Pancreas (tissue), 10 donors: Measurements from ENCODE around the gene AKAP6. TPM values are rescaled to one million over a fixed set of nuclear protein-coding genes. Genes with fewer than 3 reads are reported as not detected.

Experiments
- ATAC-seq, 4 donors: fragments of 200-7000 bp; cut with Tn5 transposase; one replicate each; pipeline versions ENCODE4 v1.8.0 to v1.9.1; 2020; ENCODE audit warnings: mild to moderate bottlenecking in 4 of 4, moderate library complexity in 4 of 4
- DNase-seq, 6 donors: peaks; one replicate each; pipeline ENCODE4 v3.0.0-alpha.2; 2020
- FAIRE-seq: peaks from 2 replicates; lab custom pipeline; 2012; peaks lifted over from hg19 to GRCh38; lab: Jason Lieb, UNC
- H3K27ac ChIP-seq, 4 donors: fragments of 200-600 bp; sonication (generic); 1 replicate in 3 of 4; 2 replicates in 1 of 4; pipeline versions ENCODE4 v1.5.0 to v1.8.0; 2020
- H3K27me3 ChIP-seq, 4 donors: fragments of 200-600 bp; one replicate each; pipeline ENCODE4 v1.8.0; 2021
- H3K36me3 ChIP-seq, 3 donors: fragments of 200-600 bp; sonication (generic) in 1 of 3; one replicate each; pipeline versions ENCODE4 v1.5.0 to v1.8.0; 2020 to 2021
- H3K4me1 ChIP-seq, 3 donors: fragments of 200-600 bp; one replicate each; pipeline ENCODE4 v1.8.0; 2021
- H3K4me3 ChIP-seq, 4 donors: fragments of 200-600 bp; sonication (generic) in 2 of 4; one replicate each; pipeline versions ENCODE4 v1.5.0 to v1.8.0; 2020 to 2021
- H3K9me3 ChIP-seq, 4 donors: fragments of 200-600 bp; one replicate each; pipeline ENCODE4 v1.8.0; 2021
- WGBS, 2 donors: extraction: QIAGEN DNeasy Blood & Tissue Kit; methylation state at CpG; one replicate each; pipeline ENCODE4 v1.1.7; 2013; 5-methylcytosine and 5-hydroxymethylcytosine counted together
- intact Hi-C, 3 donors: fragments of 100-400 bp; cut with DNase I; formaldehyde crosslinking; loops; one replicate each; pipeline versions ENCODE4 v1.11.1 to v1.14.2; 2022
- polyA plus RNA-seq, 2 donors: library from polyadenylated mRNA; stranded (reverse); fragments of 200-250 nt; gene quantifications; one replicate each; pipeline ENCODE4 v1.2.3, GENCODE V29; 2013
- total RNA-seq, 6 donors: library from RNA; stranded (reverse); fragmentation: NEBNext Ultra II Directional in 4 of 6; extraction: Animal tissue kit (Norgen Biotek cat#: 25700) in 4 of 6; gene quantifications; one replicate each; pipeline versions ENCODE4 v1.2.1 to v1.2.4, GENCODE V29; 2021 to 2023
- TF ChIP-seq, protein P1 (sequence below), 4 donors: fragments of 200-600 bp; sonication (generic) in 3 of 4; IDR thresholded peaks; one replicate each; pipeline versions ENCODE4 v1.5.0 to v1.8.0; 2021; ENCODE audit warnings: antibody characterized with exemption in 4 of 4
- donor health status: healthy with polysubstance abuse.
- donor health status: DM: no; HTN: no; CAD: no; lungs with moderate emphysema.
- donor health status: DM: no; HTN: no; CAD: no.
- donor health status: control.
- donor health status: control.
- donor health status: Bipolar disorder and iron deficiency.
- donor health status: DM: yes; HTN: yes; CAD: no.
- donor health status: DM: no; HTN: no; CAD: no.
- donor health status: DM: no; HTN: no; CAD: no.
- donor health status: DM: yes; HTN: yes; CAD: no.

AKAP6 gene
- total and polyA plus RNA-seq, 8 donors, result 0.34 to 2.2 (median 1.8) TPM

DNA sequence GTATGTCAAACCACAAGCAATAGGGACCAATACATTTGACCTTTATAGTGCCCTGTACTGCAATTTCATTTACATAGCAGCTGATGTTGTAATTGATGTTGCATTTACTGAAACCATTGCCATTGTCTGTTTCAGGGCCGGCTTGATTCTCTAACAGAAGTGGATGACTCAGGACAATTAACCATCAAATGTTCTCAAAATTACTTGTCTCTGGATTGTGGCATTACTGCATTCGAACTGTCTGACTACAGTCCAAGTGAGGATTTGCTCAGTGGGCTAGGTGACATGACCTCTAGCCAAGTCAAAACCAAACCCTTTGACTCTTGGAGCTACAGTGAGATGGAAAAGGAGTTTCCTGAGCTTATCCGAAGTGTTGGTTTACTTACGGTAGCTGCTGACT is 216.0 kb downstream of the AKAP6 start:
- TF ChIP-seq, protein P1, sequence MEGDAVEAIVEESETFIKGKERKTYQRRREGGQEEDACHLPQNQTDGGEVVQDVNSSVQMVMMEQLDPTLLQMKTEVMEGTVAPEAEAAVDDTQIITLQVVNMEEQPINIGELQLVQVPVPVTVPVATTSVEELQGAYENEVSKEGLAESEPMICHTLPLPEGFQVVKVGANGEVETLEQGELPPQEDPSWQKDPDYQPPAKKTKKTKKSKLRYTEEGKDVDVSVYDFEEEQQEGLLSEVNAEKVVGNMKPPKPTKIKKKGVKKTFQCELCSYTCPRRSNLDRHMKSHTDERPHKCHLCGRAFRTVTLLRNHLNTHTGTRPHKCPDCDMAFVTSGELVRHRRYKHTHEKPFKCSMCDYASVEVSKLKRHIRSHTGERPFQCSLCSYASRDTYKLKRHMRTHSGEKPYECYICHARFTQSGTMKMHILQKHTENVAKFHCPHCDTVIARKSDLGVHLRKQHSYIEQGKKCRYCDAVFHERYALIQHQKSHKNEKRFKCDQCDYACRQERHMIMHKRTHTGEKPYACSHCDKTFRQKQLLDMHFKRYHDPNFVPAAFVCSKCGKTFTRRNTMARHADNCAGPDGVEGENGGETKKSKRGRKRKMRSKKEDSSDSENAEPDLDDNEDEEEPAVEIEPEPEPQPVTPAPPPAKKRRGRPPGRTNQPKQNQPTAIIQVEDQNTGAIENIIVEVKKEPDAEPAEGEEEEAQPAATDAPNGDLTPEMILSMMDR (IDR thresholded peaks at IDR 0.05), result no peak
- H3K4me1 ChIP-seq, result peaks cover 0 to 3% (median 0%) of the 10 kb centered on the region in 3 donors
- DNase-seq (no peak), FAIRE-seq (no peak), ATAC-seq (no peak)
- WGBS, 2 donors, result 90 to 96% methylated on average over 4 of the region's 4 CpGs
- no peak overlapping the region for H3K4me3 ChIP-seq
- intact Hi-C loops, result no loop called here
- no peaks in the 10 kb centered on the region for H3K36me3 ChIP-seq
- no peak overlapping the region for H3K27ac ChIP-seq
- no peaks in the 10 kb centered on the region for H3K9me3 ChIP-seq
- H3K27me3 ChIP-seq, result no peaks in the 10 kb centered on the region

DNA sequence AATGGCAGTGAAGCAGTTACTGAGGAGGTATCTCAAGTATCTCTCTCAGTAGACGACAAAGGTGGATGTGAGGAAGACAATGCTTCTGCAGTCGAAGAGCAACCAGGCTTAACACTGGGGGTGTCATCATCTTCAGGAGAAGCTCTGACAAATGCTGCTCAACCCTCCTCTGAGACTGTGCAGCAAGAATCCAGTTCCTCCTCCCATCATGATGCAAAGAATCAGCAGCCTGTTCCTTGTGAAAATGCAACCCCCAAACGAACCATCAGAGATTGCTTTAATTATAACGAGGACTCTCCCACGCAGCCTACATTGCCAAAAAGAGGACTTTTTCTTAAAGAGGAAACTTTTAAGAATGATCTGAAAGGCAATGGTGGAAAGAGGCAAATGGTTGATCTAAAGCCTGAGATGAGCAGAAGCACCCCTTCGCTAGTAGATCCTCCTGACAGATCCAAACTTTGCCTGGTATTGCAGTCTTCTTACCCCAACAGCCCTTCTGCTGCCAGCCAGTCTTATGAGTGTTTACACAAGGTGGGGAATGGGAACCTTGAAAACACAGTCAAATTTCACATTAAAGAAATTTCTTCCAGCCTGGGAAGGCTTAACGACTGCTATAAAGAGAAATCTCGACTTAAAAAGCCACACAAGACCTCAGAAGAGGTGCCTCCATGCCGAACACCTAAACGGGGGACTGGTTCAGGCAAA is 216.6 kb downstream of the AKAP6 start:
- TF ChIP-seq, protein P1 (IDR thresholded peaks at IDR 0.05), result no peak
- Histone ChIP-seq H3K9me3 (no peaks in the 10 kb centered on the region), H3K27me3 (no peaks in the 10 kb centered on the region), H3K4me1 (peaks cover 0 to 3% (median 0%) of the 10 kb centered on the region in 3 donors), H3K27ac (no peak overlapping the region), H3K36me3 (no peaks in the 10 kb centered on the region), H3K4me3 (no peak overlapping the region)
- DNase-seq (no peak), ATAC-seq (no peak), FAIRE-seq (no peak)
- WGBS, 2 donors, result 68 to 74% methylated on average over 10 of the region's 10 CpGs
- intact Hi-C loops, result no loop called here

GRCh38 chr14:32546246-32546645 is 217.1 kb downstream of the AKAP6 start:
- H3K4me1 ChIP-seq, result peaks cover 0 to 3% (median 0%) of the 10 kb centered on the region in 3 donors
- WGBS, 2 donors, result 86 to 90% methylated on average over 2 of the region's 2 CpGs
- FAIRE-seq (no peak), DNase-seq (no peak), ATAC-seq (no peak)
- no peaks in the 10 kb centered on the region for H3K9me3 ChIP-seq
- intact Hi-C loops, result no loop called here
- no peak overlapping the region for H3K4me3 ChIP-seq
- no peaks in the 10 kb centered on the region for H3K36me3 ChIP-seq
- TF ChIP-seq, protein P1 (IDR thresholded peaks at IDR 0.05), result no peak
- no peak overlapping the region for H3K27ac ChIP-seq
- no peaks in the 10 kb centered on the region for H3K27me3 ChIP-seq

DNA sequence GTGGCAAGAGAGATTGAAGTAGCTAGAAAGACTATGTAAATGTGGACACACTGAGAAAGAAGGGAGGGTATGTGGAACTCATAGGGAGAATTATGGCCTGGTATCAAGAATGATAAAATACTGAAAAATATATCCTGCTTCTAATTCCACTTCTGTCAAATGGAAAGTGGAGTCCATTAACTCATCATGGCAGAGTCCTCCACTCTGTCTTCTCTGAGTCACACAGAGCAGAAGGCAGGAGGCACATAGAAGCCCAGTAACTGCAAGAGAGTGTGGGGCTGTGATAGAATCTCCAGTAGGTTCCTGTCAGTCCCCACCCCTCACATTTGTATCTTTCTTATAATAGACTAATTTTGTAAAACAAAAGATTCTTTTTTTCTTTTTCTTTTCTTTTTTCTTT is 223.7 kb downstream of the AKAP6 start:
- no peaks in the 10 kb centered on the region for H3K27me3 ChIP-seq
- H3K36me3 ChIP-seq, result no peaks in the 10 kb centered on the region
- H3K9me3 ChIP-seq, result no peaks in the 10 kb centered on the region
- DNase-seq, result no peak
- H3K27ac ChIP-seq, result no peak overlapping the region
- H3K4me1 ChIP-seq, result no peaks in the 10 kb centered on the region
- TF ChIP-seq, protein P1 (IDR thresholded peaks at IDR 0.05), result no peak
- no peak for FAIRE-seq
- intact Hi-C loops, result no loop called here
- H3K4me3 ChIP-seq, result no peak overlapping the region
- ATAC-seq, result no peak

- no peak overlapping the region for H3K27ac ChIP-seq
- WGBS, 2 donors, result 37 to 38% methylated on average over 1 of the region's 1 CpG
- intact Hi-C loops, result no loop called here
- no peak for FAIRE-seq
- TF ChIP-seq, protein P1 (IDR thresholded peaks at IDR 0.05), result no peak
- H3K36me3 ChIP-seq, result no peaks in the 10 kb centered on the region
- no peaks in the 10 kb centered on the region for H3K9me3 ChIP-seq
- DNase-seq, result no peak
- no peaks in the 10 kb centered on the region for H3K4me1 ChIP-seq
- no peaks in the 10 kb centered on the region for H3K27me3 ChIP-seq
- H3K4me3 ChIP-seq, result no peak overlapping the region
- no peak for ATAC-seq
These were observed 229.9 kb downstream of the AKAP6 start for GRCh38 chr14:32559048-32559447.
